Measurements from ENCODE around the gene CDADC1.

The CDADC1 gene

GRCh38 chr13:49259586-49259985 lies 11.9 kb downstream of the CDADC1 start:
- H3K4me1 ChIP-seq (ENCODE audit: control insufficient read depth in 1 of 2, insufficient read depth in 1 of 2, low read depth in 1 of 2, low read length in 1 of 2): peaks cover 0 to 12% of the 10 kb centered on the region in 2 experiments
- no peak overlapping the region for H3K27ac ChIP-seq
- H3K36me3 ChIP-seq: peaks cover 57% of the 10 kb centered on the region
- H3K9me3 ChIP-seq: no peaks in the 10 kb centered on the region
- TF ChIP-seq CTCF (IDR thresholded peaks at IDR 0.05): no peak
- no peaks in the 10 kb centered on the region for H3K27me3 ChIP-seq
- H3K4me3 ChIP-seq (ENCODE audit: low read depth in 1 of 2, low read length in 1 of 2): no peak overlapping the region

GRCh38 chr13:49262634-49263033 lies 14.9 kb downstream of the CDADC1 start:
- H3K27me3 ChIP-seq: no peaks in the 10 kb centered on the region
- no peak for TF ChIP-seq CTCF (IDR thresholded peaks at IDR 0.05)
- H3K9me3 ChIP-seq: no peaks in the 10 kb centered on the region
- peaks cover 0 to 10% of the 10 kb centered on the region in 2 experiments for H3K4me1 ChIP-seq (ENCODE audit: control insufficient read depth in 1 of 2, insufficient read depth in 1 of 2, low read depth in 1 of 2, low read length in 1 of 2)
- peaks cover 53% of the 10 kb centered on the region for H3K36me3 ChIP-seq
- no peak overlapping the region for H3K4me3 ChIP-seq (ENCODE audit: low read depth in 1 of 2, low read length in 1 of 2)
- H3K27ac ChIP-seq: no peak overlapping the region

- Histone ChIP-seq H3K9me3 (no peaks in the 10 kb centered on the region), H3K27ac (no peak overlapping the region), H3K4me1 (ENCODE audit: control insufficient read depth in 1 of 2, insufficient read depth in 1 of 2, low read depth in 1 of 2, low read length in 1 of 2) (no peaks in the 10 kb centered on the region), H3K4me3 (ENCODE audit: low read depth in 1 of 2, low read length in 1 of 2) (no peak overlapping the region), H3K27me3 (no peaks in the 10 kb centered on the region), H3K36me3 (peaks cover 60% of the 10 kb centered on the region)
- TF ChIP-seq CTCF (IDR thresholded peaks at IDR 0.05): no peak
These were observed 18.1 kb downstream of the CDADC1 start for GRCh38 chr13:49265822-49266221.

GRCh38 chr13:49271264-49271663 lies 23.5 kb downstream of the CDADC1 start:
- TF ChIP-seq CTCF (IDR thresholded peaks at IDR 0.05): no peak
- no peak overlapping the region for H3K27ac ChIP-seq

GRCh38 chr13:49272296-49272695 lies 24.6 kb downstream of the CDADC1 start:
- Histone ChIP-seq H3K9me3 (no peaks in the 10 kb centered on the region), H3K36me3 (peaks cover 44% of the 10 kb centered on the region), H3K27me3 (no peaks in the 10 kb centered on the region), H3K4me3 (ENCODE audit: low read depth in 1 of 2, low read length in 1 of 2) (no peak overlapping the region), H3K27ac (no peak overlapping the region), H3K4me1 (ENCODE audit: control insufficient read depth in 1 of 2, insufficient read depth in 1 of 2, low read depth in 1 of 2, low read length in 1 of 2) (no peaks in the 10 kb centered on the region)
- no peak for TF ChIP-seq CTCF (IDR thresholded peaks at IDR 0.05)

More at GRCh38 chr13:49271264-49271663, 23.5 kb downstream of the CDADC1 start:
- peaks cover 45% of the 10 kb centered on the region for H3K36me3 ChIP-seq
- H3K4me3 ChIP-seq (ENCODE audit: low read depth in 1 of 2, low read length in 1 of 2): no peak overlapping the region
- H3K4me1 ChIP-seq (ENCODE audit: control insufficient read depth in 1 of 2, insufficient read depth in 1 of 2, low read depth in 1 of 2, low read length in 1 of 2): no peaks in the 10 kb centered on the region
- H3K9me3 ChIP-seq: no peaks in the 10 kb centered on the region
- no peaks in the 10 kb centered on the region for H3K27me3 ChIP-seq

- H3K4me3 ChIP-seq (ENCODE audit: low read depth in 1 of 2, low read length in 1 of 2): no peak overlapping the region
- TF ChIP-seq CTCF (IDR thresholded peaks at IDR 0.05): no peak
- H3K9me3 ChIP-seq: no peaks in the 10 kb centered on the region
- H3K4me1 ChIP-seq (ENCODE audit: control insufficient read depth in 1 of 2, insufficient read depth in 1 of 2, low read depth in 1 of 2, low read length in 1 of 2): peaks cover 0 to 10% of the 10 kb centered on the region in 2 experiments
- H3K36me3 ChIP-seq: peaks cover 47% of the 10 kb centered on the region
- peak overlapping the region; percentile 2 for H3K27ac ChIP-seq
- H3K27me3 ChIP-seq: no peaks in the 10 kb centered on the region
These were observed 30.5 kb downstream of the CDADC1 start for GRCh38 chr13:49278211-49278610.

All from neutrophil (primary cell).